Prostate gland (tissue), 2 donors: ENCODE measurements around the gene NEB. TPM values are rescaled to one million over a fixed set of nuclear protein-coding genes. Genes with fewer than 3 reads are reported as not detected.

Experiments
- DNase-seq: peaks from one replicate; pipeline ENCODE4 v3.0.0-alpha.2; 2019; ENCODE audit warnings: low spot score
- H3K27ac ChIP-seq, 2 donors: fragments of 200-600 bp; sonication (generic); 2 replicates each; pipeline ENCODE4 v1.5.1; 2017 to 2019
- H3K27me3 ChIP-seq: fragments of 200-600 bp; sonication (generic); replicated peaks from 2 replicates; pipeline ENCODE4 v1.5.1; 2019; ENCODE audit not compliant: insufficient read depth
- H3K36me3 ChIP-seq, 2 donors: fragments of 200-600 bp; sonication (generic); 1 replicate in 1 of 2; 2 replicates in 1 of 2; pipeline versions ENCODE4 v1.5.1 to v1.8.1; 2017 to 2019
- H3K4me1 ChIP-seq: fragments of 200-600 bp; sonication (generic); replicated peaks from 2 replicates; pipeline ENCODE4 v1.5.1; 2019
- H3K4me3 ChIP-seq, 2 donors: fragments of 200-600 bp; sonication (generic); 2 replicates each; pipeline ENCODE4 v1.5.1; 2017 to 2019
- H3K9me3 ChIP-seq: fragments of 200-600 bp; sonication (generic); 2 replicates; pipeline ENCODE4 v1.5.1; 2017
- POLR2A ChIP-seq: fragments of 450-650 bp; IDR thresholded peaks from one replicate; pipeline ENCODE4 v1.6.1; 2016; ENCODE audit warnings: antibody characterized with exemption, mild to moderate bottlenecking
- POLR2AphosphoS5 ChIP-seq: sonication (generic); formaldehyde crosslinking; IDR thresholded peaks from one replicate; pipeline ENCODE4 v1.6.1; 2017; ENCODE audit warnings: antibody characterized with exemption
- WGBS: methylation state at CpG from one replicate; pipeline ENCODE4 v1.1.5; 2018; 5-methylcytosine and 5-hydroxymethylcytosine counted together
- intact Hi-C: fragments of 100-400 bp; cut with DNase I; formaldehyde crosslinking; loops from one replicate; pipeline ENCODE4 v1.14.2; 2022
- total RNA-seq, 2 donors: library from RNA; depleted of rRNA; stranded (reverse); fragments of >200 nt; gene quantifications; one replicate each; pipeline ENCODE4 v1.1.0, GENCODE V29; 2016
- TF ChIP-seq, protein P1 (sequence below), 4 experiments: fragments of 200-600 bp in 2 of 4; fragments of 450-650 bp in 2 of 4; sonication (generic) in 2 of 4; IDR thresholded peaks; 1 replicate in 3 of 4; 2 replicates in 1 of 4; pipeline ENCODE4 v1.5.1; 2016 to 2019; ENCODE audit warnings: antibody characterized with exemption in 4 of 4, mild to moderate bottlenecking in 2 of 4, moderate library complexity in 2 of 4

The NEB gene
- total RNA-seq, 2 donors from 2014 or later: 7.3 to 57.9 TPM

DNA sequence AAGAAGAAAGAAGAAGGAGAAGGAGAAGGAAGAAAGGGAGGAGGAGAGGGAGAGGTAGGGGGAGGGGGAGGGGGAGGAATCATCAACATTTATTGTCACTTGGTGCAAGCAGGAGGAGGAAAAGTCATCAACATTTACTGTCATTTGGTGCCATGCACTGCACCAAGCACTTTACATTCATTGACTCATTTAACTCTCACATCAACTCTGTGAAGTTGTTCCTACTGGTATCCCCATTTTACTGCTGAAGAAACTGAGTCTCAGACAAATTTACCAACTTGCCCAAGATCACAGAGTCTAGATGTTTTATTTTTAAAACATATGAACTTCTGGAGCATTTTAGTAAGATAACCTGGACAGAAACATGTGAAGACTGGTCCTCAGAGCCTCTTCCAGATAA is 46.7 kb upstream of the NEB start:
- Histone ChIP-seq H3K27me3 (no peaks in the 10 kb centered on the region), H3K9me3 (no peaks in the 10 kb centered on the region), H3K4me1 (no peaks in the 10 kb centered on the region), H3K4me3 (no peak overlapping the region), H3K36me3 (no peaks in the 10 kb centered on the region), H3K27ac (no peak overlapping the region)
- no peak for DNase-seq
- intact Hi-C loops: no loop called here
- TF ChIP-seq POLR2AphosphoS5 (no peak), POLR2A (no peak)
- TF ChIP-seq, protein P1, sequence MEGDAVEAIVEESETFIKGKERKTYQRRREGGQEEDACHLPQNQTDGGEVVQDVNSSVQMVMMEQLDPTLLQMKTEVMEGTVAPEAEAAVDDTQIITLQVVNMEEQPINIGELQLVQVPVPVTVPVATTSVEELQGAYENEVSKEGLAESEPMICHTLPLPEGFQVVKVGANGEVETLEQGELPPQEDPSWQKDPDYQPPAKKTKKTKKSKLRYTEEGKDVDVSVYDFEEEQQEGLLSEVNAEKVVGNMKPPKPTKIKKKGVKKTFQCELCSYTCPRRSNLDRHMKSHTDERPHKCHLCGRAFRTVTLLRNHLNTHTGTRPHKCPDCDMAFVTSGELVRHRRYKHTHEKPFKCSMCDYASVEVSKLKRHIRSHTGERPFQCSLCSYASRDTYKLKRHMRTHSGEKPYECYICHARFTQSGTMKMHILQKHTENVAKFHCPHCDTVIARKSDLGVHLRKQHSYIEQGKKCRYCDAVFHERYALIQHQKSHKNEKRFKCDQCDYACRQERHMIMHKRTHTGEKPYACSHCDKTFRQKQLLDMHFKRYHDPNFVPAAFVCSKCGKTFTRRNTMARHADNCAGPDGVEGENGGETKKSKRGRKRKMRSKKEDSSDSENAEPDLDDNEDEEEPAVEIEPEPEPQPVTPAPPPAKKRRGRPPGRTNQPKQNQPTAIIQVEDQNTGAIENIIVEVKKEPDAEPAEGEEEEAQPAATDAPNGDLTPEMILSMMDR (IDR thresholded peaks at IDR 0.05): no peak

DNA sequence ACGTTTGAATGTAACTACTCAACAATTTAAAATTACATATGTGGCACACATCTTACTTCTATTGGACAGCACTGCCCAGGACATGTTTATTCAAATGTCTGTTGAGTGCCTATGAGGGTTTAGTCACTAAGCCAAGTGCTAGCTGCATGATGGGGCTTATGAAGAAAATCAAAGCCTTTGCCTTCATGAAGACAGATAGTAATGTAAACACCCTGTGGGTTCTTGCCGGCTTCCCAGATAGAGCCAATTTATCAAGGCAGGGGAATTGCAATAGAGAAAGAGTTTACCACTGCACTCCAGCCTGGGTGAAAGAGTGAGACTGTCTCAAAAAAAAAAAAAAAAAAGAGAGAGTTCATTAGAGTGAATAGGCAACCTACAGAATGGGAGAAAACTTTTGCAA is 43.7 kb upstream of the NEB start:
- H3K4me1 ChIP-seq: peaks cover 7% of the 10 kb centered on the region
- H3K9me3 ChIP-seq: no peaks in the 10 kb centered on the region
- H3K27ac ChIP-seq: no peak overlapping the region
- TF ChIP-seq POLR2AphosphoS5 (no peak), POLR2A (no peak)
- TF ChIP-seq, protein P1 (IDR thresholded peaks at IDR 0.05): no peak
- intact Hi-C loops: loop anchor here (10.0 kb wide), 1 partner anchor 47 kb away; the partner anchor contains the start of gene ARL5A
- WGBS: 76% methylated on average over 2 of the region's 2 CpGs
- H3K27me3 ChIP-seq: no peaks in the 10 kb centered on the region
- no peak overlapping the region for H3K4me3 ChIP-seq
- no peak for DNase-seq
- H3K36me3 ChIP-seq: no peaks in the 10 kb centered on the region

DNA sequence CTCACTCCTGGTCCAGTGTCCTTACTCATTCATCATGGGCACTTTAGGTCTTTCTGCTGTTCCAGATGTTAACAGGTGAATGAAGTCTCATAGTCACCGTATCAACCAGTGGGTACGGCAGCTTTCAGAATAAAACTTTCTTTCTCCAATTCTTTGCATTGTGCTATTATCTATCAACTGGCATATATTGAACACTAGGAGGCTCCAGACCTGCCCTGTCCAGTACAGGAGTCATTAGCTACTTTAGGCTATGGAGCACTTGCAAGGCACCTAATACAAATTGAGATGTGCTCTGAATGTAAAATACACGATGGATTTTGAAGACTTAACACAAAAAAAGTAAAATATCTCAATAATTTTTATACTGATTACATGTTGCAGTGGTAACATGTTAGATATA is 43.2 kb upstream of the NEB start:
- WGBS: 96% methylated on average over 3 of the region's 3 CpGs

DNA sequence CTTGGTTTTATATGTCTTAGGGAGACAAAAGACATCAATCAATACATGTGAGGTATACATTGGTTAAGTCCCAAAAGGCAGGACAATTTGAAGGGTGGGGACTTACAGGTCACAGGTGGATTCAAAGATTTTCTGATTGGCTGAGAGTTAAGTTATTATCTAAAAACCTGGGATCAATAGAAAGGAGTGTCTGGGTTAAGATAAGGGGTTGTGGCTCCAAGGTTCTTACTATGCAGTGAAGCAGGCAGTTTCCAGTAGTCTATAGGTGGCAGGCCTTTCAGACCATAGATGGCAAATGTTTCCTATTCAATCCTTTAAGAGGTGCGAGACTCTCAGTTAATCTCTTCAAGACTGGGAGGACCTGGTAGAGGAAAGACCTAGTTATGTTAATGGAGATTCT is 42.1 kb upstream of the NEB start:
- intact Hi-C loops: loop anchor here (10.0 kb wide), 1 partner anchor 48 kb away; the partner anchor contains the start of gene ARL5A
- peaks cover 7% of the 10 kb centered on the region for H3K4me1 ChIP-seq
- TF ChIP-seq POLR2A (no peak), POLR2AphosphoS5 (no peak)
- TF ChIP-seq, protein P1 (IDR thresholded peaks at IDR 0.05): no peak
- H3K9me3 ChIP-seq: no peaks in the 10 kb centered on the region
- no peaks in the 10 kb centered on the region for H3K27me3 ChIP-seq
- no peak overlapping the region for H3K27ac ChIP-seq
- H3K4me3 ChIP-seq: no peak overlapping the region
- WGBS: 100% methylated on average over 1 of the region's 1 CpG
- DNase-seq: no peak
- no peaks in the 10 kb centered on the region for H3K36me3 ChIP-seq

More for the DNA sequence above, 43.2 kb upstream of the NEB start:
- DNase-seq: no peak
- Histone ChIP-seq H3K36me3 (no peaks in the 10 kb centered on the region), H3K9me3 (no peaks in the 10 kb centered on the region), H3K4me3 (no peak overlapping the region), H3K27me3 (no peaks in the 10 kb centered on the region), H3K4me1 (peaks cover 7% of the 10 kb centered on the region), H3K27ac (no peak overlapping the region)
- TF ChIP-seq POLR2A: no peak
- TF ChIP-seq POLR2AphosphoS5: no peak
- TF ChIP-seq, protein P1 (IDR thresholded peaks at IDR 0.05): no peak
- intact Hi-C loops: loop anchor here (10.0 kb wide), 1 partner anchor 47 kb away; the partner anchor contains the start of gene ARL5A

DNA sequence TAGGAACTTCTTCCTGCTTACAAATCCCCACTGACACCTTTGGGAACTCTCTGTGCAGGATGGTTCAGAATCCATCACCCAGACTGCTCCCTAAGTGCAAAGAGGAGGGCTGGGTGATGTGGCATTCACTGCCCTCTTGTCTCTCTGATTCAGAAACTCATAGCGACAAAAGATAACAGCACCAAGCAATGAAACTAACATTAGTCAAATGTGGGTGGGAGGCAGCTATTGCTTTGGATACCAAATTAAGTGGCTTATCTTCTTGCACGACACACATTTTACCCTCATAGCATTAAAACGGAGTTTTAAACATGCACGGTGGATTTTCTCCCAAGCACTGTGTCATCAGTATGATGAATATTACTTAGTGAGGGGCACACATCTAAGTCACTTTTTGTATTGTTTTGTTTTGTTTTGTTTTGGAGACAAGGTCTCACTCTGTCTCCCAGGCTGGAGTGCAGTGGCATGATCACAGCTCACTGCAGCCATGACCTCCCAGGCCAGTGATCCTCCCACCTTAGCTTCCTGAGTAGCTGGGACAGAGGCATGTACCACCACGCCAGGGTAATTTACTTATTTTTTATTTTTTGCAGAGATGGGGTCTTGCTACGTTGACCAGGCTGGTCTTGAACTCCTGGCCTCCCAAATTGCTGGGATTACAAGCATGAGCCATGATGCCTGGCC is 40.9 kb upstream of the NEB start:
- H3K9me3 ChIP-seq: no peaks in the 10 kb centered on the region
- TF ChIP-seq POLR2AphosphoS5 (no peak), POLR2A (no peak)
- TF ChIP-seq, protein P1 (IDR thresholded peaks at IDR 0.05): no peak
- H3K27ac ChIP-seq: peak overlapping the region; percentile 44 to 47

More for the DNA sequence above, 40.9 kb upstream of the NEB start:
- Histone ChIP-seq H3K4me1 (peaks cover 7% of the 10 kb centered on the region), H3K4me3 (no peak overlapping the region), H3K36me3 (no peaks in the 10 kb centered on the region), H3K27me3 (no peaks in the 10 kb centered on the region)
- intact Hi-C loops: loop anchor here (10.0 kb wide), 1 partner anchor 50 kb away; the partner anchor contains the start of gene ARL5A
- 84% methylated on average over 6 of the region's 6 CpGs for WGBS
- no peak for DNase-seq
